Lower leg skin (tissue), 4 donors: ENCODE measurements around the gene FREM2. TPM values are rescaled to one million over a fixed set of nuclear protein-coding genes. Genes with fewer than 3 reads are reported as not detected.

Source experiments
- DNase-seq, 2 donors: peaks; one replicate each; pipeline ENCODE4 v3.0.0-alpha.2; 2019; ENCODE audit warnings: low spot score in 2 of 2
- H3K4me3 ChIP-seq: fragments of 200-600 bp; sonication (generic); 2 replicates; pipeline ENCODE4 v1.5.1; 2017; ENCODE audit warnings: mild to moderate bottlenecking, low read depth; ENCODE audit not compliant: poor library complexity, severe bottlenecking
- POLR2A ChIP-seq, 2 donors: fragments of 450-650 bp; IDR thresholded peaks; one replicate each; pipeline ENCODE4 v1.6.1; 2016 to 2017; ENCODE audit warnings: antibody characterized with exemption in 2 of 2, mild to moderate bottlenecking in 1 of 2, moderate library complexity in 1 of 2
- WGBS, 2 donors: methylation state at CpG; one replicate each; pipeline ENCODE4 v1.1.5; 2018; 5-methylcytosine and 5-hydroxymethylcytosine counted together
- intact Hi-C: fragments of 100-400 bp; cut with DNase I; formaldehyde crosslinking; loops from one replicate; pipeline ENCODE4 v1.15.0; 2023; ENCODE audit warnings: low total_unique reads
- total RNA-seq, 4 donors: library from RNA; depleted of rRNA; stranded (reverse); fragments of >200 nt; gene quantifications; one replicate each; pipeline ENCODE4 v1.1.0, GENCODE V29; 2016
- TF ChIP-seq, protein P1 (sequence below), 3 donors: fragments of 450-650 bp; IDR thresholded peaks; one replicate each; pipeline ENCODE4 v1.5.1; 2016; ENCODE audit warnings: antibody characterized with exemption in 3 of 3, mild to moderate bottlenecking in 3 of 3, moderate library complexity in 2 of 3

FREM2 gene
- total RNA-seq, 4 donors from 2014 or later = 0.34 to 2.6 (median 0.59) TPM

DNA sequence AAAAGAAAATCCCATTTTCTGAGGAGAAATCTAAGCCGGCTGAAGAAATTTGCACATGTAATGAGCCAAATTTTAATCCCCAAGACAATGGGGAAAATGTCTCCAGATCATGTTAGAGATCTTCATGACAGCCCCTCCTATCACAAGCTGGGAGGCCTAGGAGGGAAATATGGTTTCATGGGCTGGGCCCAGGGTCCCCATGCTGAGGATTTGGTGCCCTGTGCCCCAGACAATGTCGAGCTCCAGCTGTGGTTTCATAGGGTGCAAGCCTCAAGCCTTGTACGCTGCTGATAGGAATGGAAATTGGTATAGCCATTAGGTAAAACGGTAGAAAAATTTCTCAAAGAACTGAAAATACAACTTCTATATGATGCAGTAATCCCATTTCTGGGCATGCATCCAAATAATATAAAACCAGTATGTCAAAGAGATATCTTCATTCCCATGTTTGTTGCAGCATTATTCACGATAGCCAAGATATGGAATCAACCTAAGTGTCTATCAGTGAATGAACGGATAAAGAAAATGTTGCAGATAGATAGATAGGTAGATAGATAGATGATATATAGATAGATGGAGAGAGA lies 19.3 kb upstream of the FREM2 start:
- H3K4me3 ChIP-seq = no peak overlapping the region
- WGBS, 2 donors = 39 to 55% methylated on average over 6 of the region's 6 CpGs

DNA sequence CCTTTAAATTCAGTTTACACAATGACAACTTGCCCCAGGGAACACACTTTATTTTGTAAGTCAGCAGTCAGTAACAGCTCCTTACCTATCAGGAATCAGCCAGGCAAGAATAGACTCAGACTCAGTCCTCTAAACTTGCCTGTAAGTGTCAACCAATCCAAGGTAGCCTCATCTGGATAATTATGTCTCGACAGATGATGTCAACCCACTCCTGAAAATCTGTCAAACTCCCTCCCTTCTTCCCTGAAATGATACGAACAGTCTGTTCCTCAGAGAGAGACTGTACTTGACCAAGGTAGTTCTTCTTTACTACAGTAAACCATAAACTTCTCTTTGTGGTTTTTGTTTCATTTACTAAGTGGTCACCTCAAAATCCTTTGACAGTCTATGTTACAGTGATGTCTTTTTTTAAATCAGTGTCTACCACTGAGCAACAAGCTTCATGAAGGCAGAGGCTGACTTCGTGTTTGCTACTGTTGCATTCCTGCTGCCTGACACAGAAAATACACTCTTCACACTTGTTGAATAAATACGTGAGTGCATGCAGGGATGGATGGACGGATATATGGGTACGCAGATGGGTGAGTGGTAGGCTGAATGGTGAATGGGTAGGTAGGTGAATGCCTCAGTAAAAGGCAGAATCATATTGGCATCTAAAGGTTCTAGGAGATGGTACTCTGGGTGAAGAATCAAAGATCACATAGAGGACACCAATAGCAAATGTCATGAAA lies 17.5 kb upstream of the FREM2 start:
- DNase-seq = no peak
- H3K4me3 ChIP-seq = no peak overlapping the region
- WGBS, 2 donors = 71% methylated on average over 6 of the region's 6 CpGs
- TF ChIP-seq, protein P1, sequence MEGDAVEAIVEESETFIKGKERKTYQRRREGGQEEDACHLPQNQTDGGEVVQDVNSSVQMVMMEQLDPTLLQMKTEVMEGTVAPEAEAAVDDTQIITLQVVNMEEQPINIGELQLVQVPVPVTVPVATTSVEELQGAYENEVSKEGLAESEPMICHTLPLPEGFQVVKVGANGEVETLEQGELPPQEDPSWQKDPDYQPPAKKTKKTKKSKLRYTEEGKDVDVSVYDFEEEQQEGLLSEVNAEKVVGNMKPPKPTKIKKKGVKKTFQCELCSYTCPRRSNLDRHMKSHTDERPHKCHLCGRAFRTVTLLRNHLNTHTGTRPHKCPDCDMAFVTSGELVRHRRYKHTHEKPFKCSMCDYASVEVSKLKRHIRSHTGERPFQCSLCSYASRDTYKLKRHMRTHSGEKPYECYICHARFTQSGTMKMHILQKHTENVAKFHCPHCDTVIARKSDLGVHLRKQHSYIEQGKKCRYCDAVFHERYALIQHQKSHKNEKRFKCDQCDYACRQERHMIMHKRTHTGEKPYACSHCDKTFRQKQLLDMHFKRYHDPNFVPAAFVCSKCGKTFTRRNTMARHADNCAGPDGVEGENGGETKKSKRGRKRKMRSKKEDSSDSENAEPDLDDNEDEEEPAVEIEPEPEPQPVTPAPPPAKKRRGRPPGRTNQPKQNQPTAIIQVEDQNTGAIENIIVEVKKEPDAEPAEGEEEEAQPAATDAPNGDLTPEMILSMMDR (IDR thresholded peaks at IDR 0.05) = no peak
- TF ChIP-seq POLR2A (IDR thresholded peaks at IDR 0.05) = no peak
- intact Hi-C loops = no loop called here

More for the DNA sequence above, 19.3 kb upstream of the FREM2 start:
- no peak for DNase-seq
- no peak for TF ChIP-seq POLR2A (IDR thresholded peaks at IDR 0.05)
- TF ChIP-seq, protein P1 (IDR thresholded peaks at IDR 0.05) = no peak
- intact Hi-C loops = no loop called here

- WGBS, 2 donors = 27 to 29% methylated on average over 2 of the region's 2 CpGs
- no peak overlapping the region for H3K4me3 ChIP-seq
- TF ChIP-seq POLR2A (IDR thresholded peaks at IDR 0.05) = no peak
- TF ChIP-seq, protein P1 (IDR thresholded peaks at IDR 0.05) = no peak
- no peak for DNase-seq
- intact Hi-C loops = no loop called here
These were observed 16.2 kb upstream of the FREM2 start for GRCh38 chr13:38670627-38671026.

- TF ChIP-seq, protein P1 (IDR thresholded peaks at IDR 0.05) = no peak
- TF ChIP-seq POLR2A (IDR thresholded peaks at IDR 0.05) = no peak
- intact Hi-C loops = no loop called here
- no peak for DNase-seq
- WGBS, 2 donors = 74 to 80% methylated on average over 2 of the region's 2 CpGs
- H3K4me3 ChIP-seq = no peak overlapping the region
These were observed 14.9 kb upstream of the FREM2 start for GRCh38 chr13:38671980-38672379.

DNA sequence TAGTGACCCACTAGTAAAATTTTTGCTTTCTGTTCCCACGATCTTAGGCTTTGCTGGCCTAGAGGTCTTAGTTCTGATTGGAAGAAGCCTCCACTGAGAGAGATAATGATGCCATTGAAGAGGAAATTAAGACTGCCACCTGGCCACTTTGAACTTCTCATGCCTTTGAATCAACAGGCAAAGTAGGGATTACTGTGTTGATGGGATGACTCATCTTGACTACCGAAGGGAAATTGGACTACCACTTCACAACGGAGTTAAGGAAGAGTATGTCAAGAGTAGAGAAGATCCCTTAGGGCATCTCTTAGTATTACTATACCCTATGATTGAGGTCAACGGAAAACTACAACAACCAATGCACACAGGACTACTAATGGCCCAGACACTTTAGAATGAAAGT lies 12.7 kb upstream of the FREM2 start:
- no peak overlapping the region for H3K4me3 ChIP-seq
- WGBS, 2 donors = 57 to 66% methylated on average over 4 of the region's 4 CpGs
- no peak for TF ChIP-seq POLR2A (IDR thresholded peaks at IDR 0.05)
- TF ChIP-seq, protein P1 (IDR thresholded peaks at IDR 0.05) = no peak
- intact Hi-C loops = no loop called here
- no peak for DNase-seq
